Measurements from ENCODE around the gene C3orf33.

- TF ChIP-seq POLR2A (IDR thresholded peaks at IDR 0.05) (no peak), CTCF (IDR thresholded peaks at IDR 0.05) (no peak)
Observed at GRCh38 chr3:155744626-155745324, 61.3 kb downstream of the C3orf33 start, which contains the start of gene PLCH1.

Data from testis (tissue), 2 donors.